ENCODE results near the gene STXBP6. TPM values are rescaled to one million over a fixed set of nuclear protein-coding genes. Genes with fewer than 3 reads are reported as not detected.

STXBP6 gene
- total RNA-seq, 1 donor from 2014 or later, result 11.0 TPM

- Mint-ChIP-seq H3K36me3 (no peaks in the 10 kb centered on the region), H3K27me3 (ENCODE audit: insufficient read depth, low read depth) (no peaks in the 10 kb centered on the region), H3K4me3 (no peak overlapping the region), H3K4me1 (no peaks in the 10 kb centered on the region), H3K9me3 (no peaks in the 10 kb centered on the region), H3K27ac (no peak overlapping the region)
- TF ChIP-seq EZH2 (IDR thresholded peaks at IDR 0.05) (no peak), CTCF (IDR thresholded peaks at IDR 0.05) (no peak), EZH2phosphoT487 (IDR thresholded peaks at IDR 0.05) (no peak)
- H3F3A ChIP-seq (ENCODE audit: low read depth), result no peaks in the 10 kb centered on the region
- H3K4me1 ChIP-seq, result no peaks in the 10 kb centered on the region
- no peak for DNase-seq (ENCODE audit: low spot score)
- H3K27me3 ChIP-seq, result no peaks in the 10 kb centered on the region
- H3K36me3 ChIP-seq, result no peaks in the 10 kb centered on the region
- no peaks in the 10 kb centered on the region for H3K79me2 ChIP-seq (ENCODE audit: low read depth)
- H3K9ac ChIP-seq, result no peak overlapping the region
- no peaks in the 10 kb centered on the region for H3K9me3 ChIP-seq (ENCODE audit: low read depth)
- peak overlapping the region; percentile 9 for H2AFZ ChIP-seq (replicated peaks)
- no peak overlapping the region for H3K4me3 ChIP-seq
- no peaks in the 10 kb centered on the region for H4K20me1 ChIP-seq (ENCODE audit: low read depth)
- H3K27ac ChIP-seq, result no peak overlapping the region
- no peak overlapping the region for H3K4me2 ChIP-seq
Observed at GRCh38 chr14:25090256-25090655, 40.3 kb upstream of the STXBP6 start.

GRCh38 chr14:25089496-25089895 is 39.5 kb upstream of the STXBP6 start:
- no peak overlapping the region for H2AFZ ChIP-seq (replicated peaks)
- Mint-ChIP-seq H3K27ac (no peak overlapping the region), H3K9me3 (no peaks in the 10 kb centered on the region), H3K27me3 (ENCODE audit: insufficient read depth, low read depth) (no peaks in the 10 kb centered on the region), H3K36me3 (no peaks in the 10 kb centered on the region), H3K4me1 (no peaks in the 10 kb centered on the region), H3K4me3 (no peak overlapping the region)
- no peak for DNase-seq (ENCODE audit: low spot score)
- H3K9ac ChIP-seq, result no peak overlapping the region
- H3K27ac ChIP-seq, result no peak overlapping the region
- H3K4me3 ChIP-seq, result no peak overlapping the region
- H3K36me3 ChIP-seq, result no peaks in the 10 kb centered on the region
- H3K27me3 ChIP-seq, result no peaks in the 10 kb centered on the region
- H3F3A ChIP-seq (ENCODE audit: low read depth), result no peaks in the 10 kb centered on the region
- H3K9me3 ChIP-seq (ENCODE audit: low read depth), result no peaks in the 10 kb centered on the region
- no peaks in the 10 kb centered on the region for H3K79me2 ChIP-seq (ENCODE audit: low read depth)
- no peaks in the 10 kb centered on the region for H4K20me1 ChIP-seq (ENCODE audit: low read depth)
- H3K4me2 ChIP-seq, result no peak overlapping the region
- H3K4me1 ChIP-seq, result no peaks in the 10 kb centered on the region
- no peak for TF ChIP-seq EZH2 (IDR thresholded peaks at IDR 0.05)
- no peak for TF ChIP-seq EZH2phosphoT487 (IDR thresholded peaks at IDR 0.05)
- no peak for TF ChIP-seq CTCF (IDR thresholded peaks at IDR 0.05)

GRCh38 chr14:25086821-25087396 is 37.0 kb upstream of the STXBP6 start:
- Histone ChIP-seq H3K36me3 (no peaks in the 10 kb centered on the region), H3F3A (ENCODE audit: low read depth) (no peaks in the 10 kb centered on the region), H3K27me3 (no peaks in the 10 kb centered on the region), H4K20me1 (ENCODE audit: low read depth) (no peaks in the 10 kb centered on the region), H2AFZ (replicated peaks) (no peak overlapping the region), H3K9me3 (ENCODE audit: low read depth) (no peaks in the 10 kb centered on the region), H3K4me3 (no peak overlapping the region), H3K27ac (no peak overlapping the region), H3K4me2 (no peak overlapping the region), H3K79me2 (ENCODE audit: low read depth) (no peaks in the 10 kb centered on the region), H3K4me1 (no peaks in the 10 kb centered on the region), H3K9ac (no peak overlapping the region)
- Mint-ChIP-seq H3K27me3 (ENCODE audit: insufficient read depth, low read depth) (no peaks in the 10 kb centered on the region), H3K27ac (no peak overlapping the region), H3K36me3 (no peaks in the 10 kb centered on the region), H3K4me3 (no peak overlapping the region), H3K4me1 (no peaks in the 10 kb centered on the region), H3K9me3 (no peaks in the 10 kb centered on the region)
- no peak for DNase-seq (ENCODE audit: low spot score)
- TF ChIP-seq EZH2 (IDR thresholded peaks at IDR 0.05) (no peak), EZH2phosphoT487 (IDR thresholded peaks at IDR 0.05) (no peak), CTCF (IDR thresholded peaks at IDR 0.05) (no peak)

All from neural progenitor cell (in vitro differentiated cells).